ENCODE results near the gene OR6N2. TPM values are rescaled to one million over a fixed set of nuclear protein-coding genes. Genes with fewer than 3 reads are reported as not detected.

Gene OR6N2
- total RNA-seq, 1 donor from 2014 or later = not detected

- H3K4me1 ChIP-seq = no peaks in the 10 kb centered on the region
- H3K27ac ChIP-seq = no peak overlapping the region
- no peak for DNase-seq (ENCODE audit: extremely low spot score in 2 of 2)
- no peaks in the 10 kb centered on the region for H3K9me3 ChIP-seq
- no peaks in the 10 kb centered on the region for H3K36me3 ChIP-seq
- no peaks in the 10 kb centered on the region for H3K27me3 ChIP-seq
- TF ChIP-seq POLR2A (IDR thresholded peaks at IDR 0.05) (no peak), POLR2AphosphoS5 (IDR thresholded peaks at IDR 0.05; ENCODE audit: insufficient read depth in 1 of 2, low read depth in 1 of 2) (no peak), CTCF (IDR thresholded peaks at IDR 0.05) (no peak)
- intact Hi-C loops (cut with DNase I) = no loop called here
- H3K4me3 ChIP-seq = no peak overlapping the region
Measured at GRCh38 chr1:158801396-158801795, 20.4 kb upstream of the OR6N2 start.

DNA sequence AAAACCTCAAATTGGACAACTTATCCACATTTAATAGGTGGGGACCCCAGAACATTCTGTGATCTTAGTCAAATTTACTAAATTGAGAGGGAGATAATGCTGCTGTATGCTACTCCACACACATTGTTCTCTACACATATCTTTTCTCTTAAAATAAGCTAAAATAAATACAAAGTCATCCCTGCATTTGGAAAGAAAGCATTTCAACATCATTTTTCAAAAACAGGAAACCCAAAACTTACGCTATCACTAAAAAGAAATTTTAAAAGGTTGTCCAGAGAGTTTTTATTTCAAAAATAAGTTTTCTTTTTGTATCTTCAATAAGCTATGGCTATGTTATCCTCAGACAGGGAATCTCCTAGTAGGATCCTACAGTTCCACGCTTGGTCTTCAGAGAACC lies 19.5 kb upstream of the OR6N2 start:
- Histone ChIP-seq H3K4me1 (no peaks in the 10 kb centered on the region), H3K9me3 (no peaks in the 10 kb centered on the region), H3K4me3 (no peak overlapping the region), H3K27ac (no peak overlapping the region), H3K27me3 (no peaks in the 10 kb centered on the region), H3K36me3 (no peaks in the 10 kb centered on the region)
- DNase-seq (ENCODE audit: extremely low spot score in 2 of 2) = no peak
- TF ChIP-seq CTCF (IDR thresholded peaks at IDR 0.05) (no peak), POLR2AphosphoS5 (IDR thresholded peaks at IDR 0.05; ENCODE audit: insufficient read depth in 1 of 2, low read depth in 1 of 2) (no peak), POLR2A (IDR thresholded peaks at IDR 0.05) (no peak)
- intact Hi-C loops (cut with DNase I) = no loop called here

DNA sequence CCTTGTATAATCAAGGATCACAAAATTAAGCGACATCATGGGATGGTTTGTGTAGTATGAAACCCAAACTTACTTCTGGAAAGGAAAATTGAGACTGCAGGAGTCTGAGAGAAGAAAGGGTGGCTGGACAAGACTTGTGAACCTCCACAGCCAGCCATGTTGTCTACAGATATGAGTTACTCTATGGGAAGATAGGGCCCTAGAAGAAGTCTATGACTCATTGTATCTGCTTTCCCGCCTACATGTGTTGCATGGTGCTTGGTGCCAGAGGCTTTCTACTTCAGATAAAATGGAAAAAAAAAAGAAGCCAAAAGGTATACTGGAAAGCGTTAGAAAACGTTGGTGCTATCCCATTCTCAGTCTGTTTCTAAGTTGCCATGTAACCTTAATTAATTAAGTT lies 18.7 kb upstream of the OR6N2 start:
- Histone ChIP-seq H3K36me3 (no peaks in the 10 kb centered on the region), H3K9me3 (no peaks in the 10 kb centered on the region), H3K27ac (no peak overlapping the region), H3K27me3 (no peaks in the 10 kb centered on the region), H3K4me1 (no peaks in the 10 kb centered on the region), H3K4me3 (no peak overlapping the region)
- intact Hi-C loops (cut with DNase I) = no loop called here
- TF ChIP-seq POLR2A (IDR thresholded peaks at IDR 0.05) (no peak), POLR2AphosphoS5 (IDR thresholded peaks at IDR 0.05; ENCODE audit: insufficient read depth in 1 of 2, low read depth in 1 of 2) (no peak), CTCF (IDR thresholded peaks at IDR 0.05) (no peak)
- no peak for DNase-seq (ENCODE audit: extremely low spot score in 2 of 2)

- Histone ChIP-seq H3K27ac (no peak overlapping the region), H3K4me1 (no peaks in the 10 kb centered on the region), H3K27me3 (no peaks in the 10 kb centered on the region), H3K9me3 (no peaks in the 10 kb centered on the region), H3K4me3 (no peak overlapping the region), H3K36me3 (no peaks in the 10 kb centered on the region)
- intact Hi-C loops (cut with DNase I) = no loop called here
- TF ChIP-seq POLR2A (IDR thresholded peaks at IDR 0.05) (no peak), CTCF (IDR thresholded peaks at IDR 0.05) (no peak), POLR2AphosphoS5 (IDR thresholded peaks at IDR 0.05; ENCODE audit: insufficient read depth in 1 of 2, low read depth in 1 of 2) (no peak)
- no peak for DNase-seq (ENCODE audit: extremely low spot score in 2 of 2)
Measured at GRCh38 chr1:158798531-158798930, 17.5 kb upstream of the OR6N2 start.

- intact Hi-C loops (cut with DNase I) = no loop called here
- H3K4me3 ChIP-seq = no peak overlapping the region
- DNase-seq (ENCODE audit: extremely low spot score in 2 of 2) = no peak
- no peaks in the 10 kb centered on the region for H3K4me1 ChIP-seq
- H3K9me3 ChIP-seq = no peaks in the 10 kb centered on the region
- no peaks in the 10 kb centered on the region for H3K36me3 ChIP-seq
- H3K27ac ChIP-seq = no peak overlapping the region
- TF ChIP-seq POLR2AphosphoS5 (IDR thresholded peaks at IDR 0.05; ENCODE audit: insufficient read depth in 1 of 2, low read depth in 1 of 2) = no peak
- TF ChIP-seq POLR2A (IDR thresholded peaks at IDR 0.05) = no peak
- TF ChIP-seq CTCF (IDR thresholded peaks at IDR 0.05) = no peak
- H3K27me3 ChIP-seq = no peaks in the 10 kb centered on the region
Measured at GRCh38 chr1:158794247-158794646, 13.2 kb upstream of the OR6N2 start.
